Measurements from ENCODE around the gene ARX. TPM values are rescaled to one million over a fixed set of nuclear protein-coding genes. Genes with fewer than 3 reads are reported as not detected.

The ARX gene
- total RNA-seq, 1 experiment from 2014 or later, result not detected

GRCh38 chrX:24993879-24994278 lies 21.9 kb downstream of the ARX start:
- ChIA-PET CTCF (no interaction called here), POLR2A (ENCODE audit: unreplicated experiment) (no interaction called here)
- Histone ChIP-seq H4K20me1 (ENCODE audit: low read length) (no peaks in the 10 kb centered on the region), H3K27me3 (ENCODE audit: low read length) (no peaks in the 10 kb centered on the region), H3K4me3 (ENCODE audit: low read length) (no peak overlapping the region), H3K27ac (ENCODE audit: low read length) (no peak overlapping the region), H3F3A (ENCODE audit: low read length, unreplicated experiment) (no peaks in the 10 kb centered on the region), H3K9me2 (replicated peaks; ENCODE audit: low read length) (no peaks in the 10 kb centered on the region), H3K9me3 (ENCODE audit: low read length) (no peaks in the 10 kb centered on the region), H3K9ac (ENCODE audit: low read length) (no peak overlapping the region), H3K4me1 (ENCODE audit: insufficient read depth, low read length) (no peaks in the 10 kb centered on the region), H3K36me3 (ENCODE audit: low read depth, low read length) (no peaks in the 10 kb centered on the region), H2AFZ (ENCODE audit: low read length) (no peak overlapping the region), H3K79me2 (ENCODE audit: low read length) (no peaks in the 10 kb centered on the region), H3K4me2 (ENCODE audit: low read length) (no peak overlapping the region)
- DNase-seq (no peak), ATAC-seq (no peak)
- intact Hi-C loops (cut with micrococcal nuclease), result no loop called here
- TF ChIP-seq EZH2 (IDR thresholded peaks at IDR 0.05; ENCODE audit: low read length, unreplicated experiment) (no peak), EZH2phosphoT487 (IDR thresholded peaks at IDR 0.05; ENCODE audit: borderline replicate concordance, low read length) (no peak)
- TF ChIP-seq, protein P1, sequence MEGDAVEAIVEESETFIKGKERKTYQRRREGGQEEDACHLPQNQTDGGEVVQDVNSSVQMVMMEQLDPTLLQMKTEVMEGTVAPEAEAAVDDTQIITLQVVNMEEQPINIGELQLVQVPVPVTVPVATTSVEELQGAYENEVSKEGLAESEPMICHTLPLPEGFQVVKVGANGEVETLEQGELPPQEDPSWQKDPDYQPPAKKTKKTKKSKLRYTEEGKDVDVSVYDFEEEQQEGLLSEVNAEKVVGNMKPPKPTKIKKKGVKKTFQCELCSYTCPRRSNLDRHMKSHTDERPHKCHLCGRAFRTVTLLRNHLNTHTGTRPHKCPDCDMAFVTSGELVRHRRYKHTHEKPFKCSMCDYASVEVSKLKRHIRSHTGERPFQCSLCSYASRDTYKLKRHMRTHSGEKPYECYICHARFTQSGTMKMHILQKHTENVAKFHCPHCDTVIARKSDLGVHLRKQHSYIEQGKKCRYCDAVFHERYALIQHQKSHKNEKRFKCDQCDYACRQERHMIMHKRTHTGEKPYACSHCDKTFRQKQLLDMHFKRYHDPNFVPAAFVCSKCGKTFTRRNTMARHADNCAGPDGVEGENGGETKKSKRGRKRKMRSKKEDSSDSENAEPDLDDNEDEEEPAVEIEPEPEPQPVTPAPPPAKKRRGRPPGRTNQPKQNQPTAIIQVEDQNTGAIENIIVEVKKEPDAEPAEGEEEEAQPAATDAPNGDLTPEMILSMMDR (conservative IDR thresholded peaks at IDR 0.05; ENCODE audit: low read depth, low read length), result no peak
- BruUV-seq (replicated peaks), result no TSS peak

DNA sequence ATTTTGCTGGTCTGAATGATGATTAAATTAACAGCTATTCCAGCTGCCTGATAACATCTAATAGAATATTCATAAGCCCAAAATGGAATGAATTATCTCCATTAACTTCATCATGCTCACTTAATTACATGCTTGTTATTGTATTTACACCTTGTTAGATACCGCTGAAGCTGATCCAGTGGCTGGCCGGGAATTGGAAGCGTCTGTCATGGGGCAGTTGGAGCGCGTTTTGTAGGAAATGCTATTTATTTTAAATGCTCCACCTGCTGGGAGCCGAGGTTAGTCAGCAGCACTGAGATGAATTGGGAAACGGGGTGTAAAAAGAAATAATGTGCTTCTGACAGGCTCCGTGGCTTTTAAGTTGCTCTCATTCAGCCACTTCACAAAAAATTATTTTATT lies 25.2 kb downstream of the ARX start:
- intact Hi-C loops (cut with micrococcal nuclease), result no loop called here
- no peaks in the 10 kb centered on the region for H3K4me1 ChIP-seq (ENCODE audit: insufficient read depth, low read length)
- no peak for DNase-seq
- BruUV-seq (replicated peaks), result no TSS peak
- H4K20me1 ChIP-seq (ENCODE audit: low read length), result no peaks in the 10 kb centered on the region
- H3K9ac ChIP-seq (ENCODE audit: low read length), result no peak overlapping the region
- no peak overlapping the region for H2AFZ ChIP-seq (ENCODE audit: low read length)
- no peaks in the 10 kb centered on the region for H3K9me3 ChIP-seq (ENCODE audit: low read length)
- no peaks in the 10 kb centered on the region for H3K36me3 ChIP-seq (ENCODE audit: low read depth, low read length)
- no peaks in the 10 kb centered on the region for H3K9me2 ChIP-seq (replicated peaks; ENCODE audit: low read length)
- ChIA-PET POLR2A (ENCODE audit: unreplicated experiment) (no interaction called here), CTCF (no interaction called here)
- H3K4me3 ChIP-seq (ENCODE audit: low read length), result no peak overlapping the region
- no peak overlapping the region for H3K4me2 ChIP-seq (ENCODE audit: low read length)
- no peak overlapping the region for H3K27ac ChIP-seq (ENCODE audit: low read length)
- ATAC-seq, result no peak
- no peaks in the 10 kb centered on the region for H3K27me3 ChIP-seq (ENCODE audit: low read length)
- H3K79me2 ChIP-seq (ENCODE audit: low read length), result no peaks in the 10 kb centered on the region
- no peaks in the 10 kb centered on the region for H3F3A ChIP-seq (ENCODE audit: low read length, unreplicated experiment)
- TF ChIP-seq EZH2 (IDR thresholded peaks at IDR 0.05; ENCODE audit: low read length, unreplicated experiment) (no peak), EZH2phosphoT487 (IDR thresholded peaks at IDR 0.05; ENCODE audit: borderline replicate concordance, low read length) (no peak)
- TF ChIP-seq, protein P1 (conservative IDR thresholded peaks at IDR 0.05; ENCODE audit: low read depth, low read length), result no peak

GRCh38 chrX:24988314-24988713 lies 27.5 kb downstream of the ARX start:
- peak; percentile 74 for ATAC-seq
- no peak for DNase-seq
- POLR2A ChIA-PET (ENCODE audit: unreplicated experiment), result no interaction called here
- no peaks in the 10 kb centered on the region for H3K36me3 ChIP-seq (ENCODE audit: low read depth, low read length)
- TF ChIP-seq EZH2 (IDR thresholded peaks at IDR 0.05; ENCODE audit: low read length, unreplicated experiment), result no peak
- TF ChIP-seq, protein P1 (conservative IDR thresholded peaks at IDR 0.05; ENCODE audit: low read depth, low read length), result no peak
- TF ChIP-seq EZH2phosphoT487 (IDR thresholded peaks at IDR 0.05; ENCODE audit: borderline replicate concordance, low read length), result no peak
- no peak overlapping the region for H3K27ac ChIP-seq (ENCODE audit: low read length)
- no peak overlapping the region for H3K9ac ChIP-seq (ENCODE audit: low read length)
- H3K4me3 ChIP-seq (ENCODE audit: low read length), result no peak overlapping the region
- no peaks in the 10 kb centered on the region for H3K79me2 ChIP-seq (ENCODE audit: low read length)
- no peaks in the 10 kb centered on the region for H3K27me3 ChIP-seq (ENCODE audit: low read length)
- intact Hi-C loops (cut with micrococcal nuclease), result no loop called here
- no peaks in the 10 kb centered on the region for H3F3A ChIP-seq (ENCODE audit: low read length, unreplicated experiment)
- H3K9me2 ChIP-seq (replicated peaks; ENCODE audit: low read length), result no peaks in the 10 kb centered on the region
- no peak overlapping the region for H2AFZ ChIP-seq (ENCODE audit: low read length)
- no peaks in the 10 kb centered on the region for H3K4me1 ChIP-seq (ENCODE audit: insufficient read depth, low read length)
- H4K20me1 ChIP-seq (ENCODE audit: low read length), result no peaks in the 10 kb centered on the region
- H3K9me3 ChIP-seq (ENCODE audit: low read length), result no peaks in the 10 kb centered on the region
- CTCF ChIA-PET, result no interaction called here
- H3K4me2 ChIP-seq (ENCODE audit: low read length), result no peak overlapping the region
- no TSS peak for BruUV-seq (replicated peaks)

All from PC-3 (cell line).